ENCODE measurements around the gene RAB28. TPM values are rescaled to one million over a fixed set of nuclear protein-coding genes. Genes with fewer than 3 reads are reported as not detected.

RAB28 gene
- total RNA-seq, 2 experiments from 2014 or later, result 23.0 to 30.8 TPM

GRCh38 chr4:13516315-13516860 is 32.2 kb upstream of the RAB28 start:
- Histone ChIP-seq H3K36me3 (ENCODE audit: insufficient read depth, low read length) (no peaks in the 10 kb centered on the region), H3K9me2 (ENCODE audit: insufficient read depth, low read length) (no peaks in the 10 kb centered on the region), H3K9me3 (ENCODE audit: low read length) (no peaks in the 10 kb centered on the region), H3K27ac (ENCODE audit: low read depth, low read length, poor library complexity, severe bottlenecking) (no peak overlapping the region), H2AFZ (ENCODE audit: low read length) (no peak overlapping the region), H3K4me2 (ENCODE audit: low read length) (no peak overlapping the region), H3K4me1 (ENCODE audit: insufficient read depth, low read length, poor library complexity, severe bottlenecking) (no peaks in the 10 kb centered on the region), H4K20me1 (ENCODE audit: insufficient read depth, low read length) (no peaks in the 10 kb centered on the region), H3K79me2 (ENCODE audit: insufficient read depth, low read depth, low read length) (no peaks in the 10 kb centered on the region), H3K4me3 (ENCODE audit: low read depth, low read length, poor library complexity, severe bottlenecking) (no peak overlapping the region)
- DNase-seq (ENCODE audit: low spot score), result no peak
- BruUV-seq (replicated peaks), result no TSS peak
- CTCF ChIA-PET (ENCODE audit: unreplicated experiment), result no interaction called here
- POLR2A ChIA-PET, result interaction anchor here (1.2 kb wide), 1 partner anchor 10 kb away, joined by 3 read pairs; no protein-coding TSS in a partner anchor
- intact Hi-C loops (cut with micrococcal nuclease; ENCODE audit: unreplicated experiment), result no loop called here
- TF ChIP-seq CTCF (conservative IDR thresholded peaks at IDR 0.05; ENCODE audit: low read length) (no peak), EZH2phosphoT487 (IDR thresholded peaks at IDR 0.05; ENCODE audit: borderline replicate concordance, low read depth, low read length) (no peak)

- CTCF ChIA-PET (ENCODE audit: unreplicated experiment), result no interaction called here
- H3K9me2 ChIP-seq (ENCODE audit: insufficient read depth, low read length), result no peaks in the 10 kb centered on the region
- TF ChIP-seq CTCF (conservative IDR thresholded peaks at IDR 0.05; ENCODE audit: low read length) (no peak), EZH2phosphoT487 (IDR thresholded peaks at IDR 0.05; ENCODE audit: borderline replicate concordance, low read depth, low read length) (no peak)
- DNase-seq (ENCODE audit: low spot score), result no peak
- no peaks in the 10 kb centered on the region for H3K9me3 ChIP-seq (ENCODE audit: low read length)
- no peaks in the 10 kb centered on the region for H3K79me2 ChIP-seq (ENCODE audit: insufficient read depth, low read depth, low read length)
- H3K27ac ChIP-seq (ENCODE audit: low read depth, low read length, poor library complexity, severe bottlenecking), result no peak overlapping the region
- POLR2A ChIA-PET, result interaction anchor here (0.5 to 1.2 kb wide), 2 partner anchors 9 to 789 kb away, joined by 3 to 5 read pairs; no protein-coding TSS in a partner anchor
- H4K20me1 ChIP-seq (ENCODE audit: insufficient read depth, low read length), result no peaks in the 10 kb centered on the region
- BruUV-seq (replicated peaks), result no TSS peak
- H2AFZ ChIP-seq (ENCODE audit: low read length), result no peak overlapping the region
- H3K36me3 ChIP-seq (ENCODE audit: insufficient read depth, low read length), result no peaks in the 10 kb centered on the region
- H3K4me2 ChIP-seq (ENCODE audit: low read length), result no peak overlapping the region
- H3K4me1 ChIP-seq (ENCODE audit: insufficient read depth, low read length, poor library complexity, severe bottlenecking), result no peaks in the 10 kb centered on the region
- intact Hi-C loops (cut with micrococcal nuclease; ENCODE audit: unreplicated experiment), result no loop called here
- no peak overlapping the region for H3K4me3 ChIP-seq (ENCODE audit: low read depth, low read length, poor library complexity, severe bottlenecking)
These were observed 31.1 kb upstream of the RAB28 start for GRCh38 chr4:13515268-13515667.

GRCh38 chr4:13514722-13515121 is 30.6 kb upstream of the RAB28 start:
- H3K9me3 ChIP-seq (ENCODE audit: low read length), result no peaks in the 10 kb centered on the region
- intact Hi-C loops (cut with micrococcal nuclease; ENCODE audit: unreplicated experiment), result no loop called here

More at GRCh38 chr4:13514722-13515121, 30.6 kb upstream of the RAB28 start:
- H3K4me3 ChIP-seq (ENCODE audit: low read depth, low read length, poor library complexity, severe bottlenecking), result no peak overlapping the region
- no peaks in the 10 kb centered on the region for H3K79me2 ChIP-seq (ENCODE audit: insufficient read depth, low read depth, low read length)
- no TSS peak for BruUV-seq (replicated peaks)
- H2AFZ ChIP-seq (ENCODE audit: low read length), result no peak overlapping the region
- no peaks in the 10 kb centered on the region for H3K36me3 ChIP-seq (ENCODE audit: insufficient read depth, low read length)
- ChIA-PET POLR2A (interaction anchor here (0.5 kb wide), 1 partner anchor 789 kb away, joined by 5 read pairs; no protein-coding TSS in a partner anchor), CTCF (ENCODE audit: unreplicated experiment) (no interaction called here)
- H4K20me1 ChIP-seq (ENCODE audit: insufficient read depth, low read length), result no peaks in the 10 kb centered on the region
- DNase-seq (ENCODE audit: low spot score), result no peak
- no peak for TF ChIP-seq EZH2phosphoT487 (IDR thresholded peaks at IDR 0.05; ENCODE audit: borderline replicate concordance, low read depth, low read length)
- no peak for TF ChIP-seq CTCF (conservative IDR thresholded peaks at IDR 0.05; ENCODE audit: low read length)
- no peaks in the 10 kb centered on the region for H3K9me2 ChIP-seq (ENCODE audit: insufficient read depth, low read length)
- no peaks in the 10 kb centered on the region for H3K4me1 ChIP-seq (ENCODE audit: insufficient read depth, low read length, poor library complexity, severe bottlenecking)
- no peak overlapping the region for H3K4me2 ChIP-seq (ENCODE audit: low read length)
- H3K27ac ChIP-seq (ENCODE audit: low read depth, low read length, poor library complexity, severe bottlenecking), result no peak overlapping the region
